LHCN-M2 (cell line): ENCODE measurements around the gene PPP1R8. TPM values are rescaled to one million over a fixed set of nuclear protein-coding genes. Genes with fewer than 3 reads are reported as not detected.

Experiments
- DNase-seq: peaks from one replicate; pipeline ENCODE4 v3.0.0-alpha.2; 2012; ENCODE audit warnings: low read depth
- total RNA-seq: library from RNA; depleted of rRNA; stranded (reverse); fragments of >200 nt; gene quantifications from 2 replicates; pipeline ENCODE4 v1.2.3, GENCODE V29; 2014; rRNA removed

Gene PPP1R8
- total RNA-seq, 1 experiment from 2014 or later, result 57.8 TPM

GRCh38 chr1:27889506-27889905 is 58.9 kb downstream of the PPP1R8 start:
- no peak for DNase-seq

DNA sequence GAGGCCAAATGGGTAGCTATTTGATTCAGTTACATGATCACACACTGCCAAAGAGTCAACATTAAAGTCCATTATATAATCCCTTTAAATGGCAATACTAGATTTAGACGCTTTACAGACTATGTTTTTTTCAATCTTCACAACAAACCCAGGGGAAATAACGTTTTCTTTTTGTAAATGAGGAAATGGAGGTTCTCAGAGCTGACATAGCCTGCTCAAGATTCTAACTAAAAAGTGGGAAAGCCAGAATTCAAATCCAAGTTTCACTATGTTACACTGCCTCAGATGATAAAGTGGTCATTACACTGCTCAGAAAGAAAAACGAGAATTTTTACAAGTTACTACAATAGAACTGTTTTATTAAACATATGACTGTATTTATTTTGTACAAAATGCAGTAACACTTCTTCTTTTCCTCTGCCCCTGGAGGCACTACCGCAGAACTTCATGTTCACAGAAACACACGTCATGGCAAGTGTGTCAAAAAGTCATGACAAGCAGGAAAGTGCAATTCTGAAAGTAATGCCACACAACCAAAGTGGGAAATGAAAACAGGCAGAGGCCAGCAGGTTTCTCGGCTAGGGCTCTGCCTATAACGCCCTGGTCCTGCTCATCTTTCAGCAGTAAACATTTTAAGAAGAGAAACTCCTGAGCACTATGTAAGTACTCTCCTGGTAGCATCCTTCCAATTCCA is 60.8 kb downstream of the PPP1R8 start:
- DNase-seq, result no peak

DNA sequence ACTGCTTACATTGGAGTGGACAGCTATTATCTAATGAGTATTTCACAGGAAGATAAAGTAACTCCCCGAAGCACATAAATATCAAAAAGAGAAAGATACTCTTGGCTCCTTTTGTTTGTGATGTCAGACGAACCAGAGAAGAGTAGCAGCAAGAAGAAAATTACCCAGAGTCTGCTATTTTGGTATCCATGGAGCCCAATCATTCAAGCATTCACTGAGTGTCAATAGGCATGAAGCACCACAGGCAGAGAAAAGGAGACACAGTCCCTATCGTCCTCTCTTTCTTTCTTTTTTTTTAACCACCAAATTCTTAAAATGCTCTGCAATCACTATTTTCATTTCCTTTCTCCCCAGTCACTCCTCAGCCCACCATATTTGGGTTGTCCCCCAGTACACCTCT is 63.9 kb downstream of the PPP1R8 start:
- no peak for DNase-seq

Other genes starting within 250 kb of the PPP1R8 start
- 33.5 and 40.4 TPM in 2 replicates for gene AHDC1, start 226.6 kb upstream of the PPP1R8 start, total RNA-seq
- not detected in 2 replicates for gene FGR, start 195.6 kb upstream of the PPP1R8 start, total RNA-seq
- gene IFI6, start 158.6 kb upstream of the PPP1R8 start, total RNA-seq, result 120 and 231 TPM in 2 replicates
- 11.5 and 15.1 TPM in 2 replicates for gene FAM76A, start 104.8 kb upstream of the PPP1R8 start, total RNA-seq
- 41.4 and 44.9 TPM in 2 replicates for gene STX12, start 57.6 kb upstream of the PPP1R8 start, total RNA-seq
- gene THEMIS2, start 41.8 kb downstream of the PPP1R8 start, total RNA-seq, result 11.8 and 12.7 TPM in 2 replicates
- 72.9 and 79.7 TPM in 2 replicates for gene RPA2, start 83.8 kb downstream of the PPP1R8 start, total RNA-seq
- not detected in 2 replicates for gene SMPDL3B, start 104.2 kb downstream of the PPP1R8 start, total RNA-seq
- 6.1 and 6.5 TPM in 2 replicates for gene XKR8, start 129.2 kb downstream of the PPP1R8 start, total RNA-seq